Measurements from ENCODE around the gene CREB3L4.

DNA sequence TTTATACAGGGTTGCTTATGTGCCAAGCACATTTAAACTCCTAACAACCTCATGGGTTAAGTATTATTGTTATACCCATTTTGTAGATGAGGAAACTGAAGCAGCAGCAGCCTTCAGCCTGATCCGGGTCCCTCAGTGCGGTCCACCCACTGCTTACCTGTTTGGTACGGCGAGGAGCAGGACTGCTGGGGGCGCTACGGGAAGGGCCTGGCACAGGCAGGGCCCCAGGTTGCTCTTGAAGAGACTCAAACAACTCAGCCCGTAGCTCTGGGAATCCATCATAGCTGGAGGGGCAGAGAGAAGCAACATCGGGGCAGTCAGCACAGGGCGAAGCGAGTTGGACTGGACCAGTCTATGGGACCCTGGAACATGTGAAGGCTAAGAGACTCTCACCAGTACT, 30.4 kb upstream of the CREB3L4 start:
- TF ChIP-seq POLR2A (IDR thresholded peaks at IDR 0.05) = no peak
- no peak for TF ChIP-seq POLR2AphosphoS5 (IDR thresholded peaks at IDR 0.05; ENCODE audit: insufficient read depth in 1 of 2, low read depth in 1 of 2)
